LoVo (cell line): Measurements from ENCODE around the gene OR2AJ1.

Experiments used
- DNase-seq: peaks from one replicate; pipeline ENCODE4 v3.0.0-alpha.2; 2016; ENCODE audit warnings: low spot score

OR2AJ1 gene

GRCh38 chr1:247961791-247962190 lies 37.1 kb downstream of the OR2AJ1 start:
- no peak for DNase-seq

GRCh38 chr1:247962911-247963588 lies 38.4 kb downstream of the OR2AJ1 start:
- no peak for DNase-seq

GRCh38 chr1:247964933-247965332 lies 40.2 kb downstream of the OR2AJ1 start, which contains the start of gene OR2AK2:
TSS of gene OR2AK2 (plus strand) at chr1:247965233. CDS start at chr1:247965377, 144 bp downstream.
- DNase-seq = no peak

DNA sequence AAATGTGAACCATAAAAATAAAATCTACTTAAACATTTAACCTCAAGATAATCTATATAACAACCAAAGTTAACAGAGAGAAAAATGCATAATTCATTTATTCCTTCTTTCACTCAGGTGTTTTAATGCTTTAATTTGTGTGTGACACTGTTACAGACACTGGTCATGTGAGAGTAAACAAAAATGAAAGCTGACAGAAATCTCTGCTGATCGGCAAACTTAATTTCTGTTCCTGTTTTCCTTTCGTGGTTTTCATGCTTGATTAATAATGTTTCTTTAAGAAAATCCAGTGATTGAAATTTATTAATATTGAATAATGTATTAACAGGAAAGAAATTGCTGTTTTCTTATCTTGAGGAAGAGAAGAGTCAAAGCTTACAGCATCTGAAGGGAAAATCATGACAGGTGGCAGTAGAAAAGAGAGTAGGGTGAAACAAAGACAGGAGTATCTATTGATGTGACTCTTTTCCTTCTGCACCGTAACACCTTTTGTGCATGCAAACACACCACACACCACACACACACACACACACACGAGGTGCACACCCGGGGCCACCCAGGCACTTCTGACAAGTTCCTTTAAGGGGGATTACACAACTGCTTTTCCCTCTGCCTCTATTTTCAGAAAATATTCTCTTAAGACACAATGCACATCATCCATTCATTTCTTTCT lies 42.0 kb downstream of the OR2AJ1 start:
- DNase-seq = no peak
